ENCODE data around the gene PLXNA2. TPM values are rescaled to one million over a fixed set of nuclear protein-coding genes. Genes with fewer than 3 reads are reported as not detected.

Gene PLXNA2
- total RNA-seq, 1 donor from 2014 or later = 9.0 TPM

- DNase-seq (ENCODE audit: low read depth) (no peak), FAIRE-seq (no peak)
- peaks cover 5% of the 10 kb centered on the region for H3K36me3 ChIP-seq (ENCODE audit: control insufficient read depth, insufficient read depth, low read length)
- H3K27me3 ChIP-seq (ENCODE audit: control insufficient read depth, insufficient read depth, low read length) = no peaks in the 10 kb centered on the region
- no peak overlapping the region for H3K4me3 ChIP-seq (ENCODE audit: low read depth, low read length)
- no peak for TF ChIP-seq CTCF (IDR thresholded peaks at IDR 0.05; ENCODE audit: insufficient read depth, low read length, severe bottlenecking)
These were observed 64.8 kb downstream of the PLXNA2 start for GRCh38 chr1:208179263-208179816.

GRCh38 chr1:208178091-208178529 lies 66.1 kb downstream of the PLXNA2 start:
- FAIRE-seq = no peak
- peak; percentile 11 for TF ChIP-seq CTCF (IDR thresholded peaks at IDR 0.05; ENCODE audit: insufficient read depth, low read length, severe bottlenecking)
- DNase-seq (ENCODE audit: low read depth) = peak; percentile 35

GRCh38 chr1:208177656-208178055 lies 66.5 kb downstream of the PLXNA2 start:
- DNase-seq (ENCODE audit: low read depth) (peak; percentile 76), FAIRE-seq (no peak)
- Histone ChIP-seq H3K27me3 (ENCODE audit: control insufficient read depth, insufficient read depth, low read length) (no peaks in the 10 kb centered on the region), H3K4me3 (ENCODE audit: low read depth, low read length) (no peak overlapping the region), H3K36me3 (ENCODE audit: control insufficient read depth, insufficient read depth, low read length) (peaks cover 2% of the 10 kb centered on the region)
- no peak for TF ChIP-seq CTCF (IDR thresholded peaks at IDR 0.05; ENCODE audit: insufficient read depth, low read length, severe bottlenecking)

More at GRCh38 chr1:208178091-208178529, 66.1 kb downstream of the PLXNA2 start:
- H3K36me3 ChIP-seq (ENCODE audit: control insufficient read depth, insufficient read depth, low read length) = peaks cover 5% of the 10 kb centered on the region
- no peak overlapping the region for H3K4me3 ChIP-seq (ENCODE audit: low read depth, low read length)
- H3K27me3 ChIP-seq (ENCODE audit: control insufficient read depth, insufficient read depth, low read length) = no peaks in the 10 kb centered on the region

GRCh38 chr1:208176649-208177048 lies 67.5 kb downstream of the PLXNA2 start:
- no peak overlapping the region for H3K4me3 ChIP-seq (ENCODE audit: low read depth, low read length)
- H3K27me3 ChIP-seq (ENCODE audit: control insufficient read depth, insufficient read depth, low read length) = no peaks in the 10 kb centered on the region
- TF ChIP-seq CTCF (IDR thresholded peaks at IDR 0.05; ENCODE audit: insufficient read depth, low read length, severe bottlenecking) = no peak
- no peak for FAIRE-seq
- DNase-seq (ENCODE audit: low read depth) = no peak
- H3K36me3 ChIP-seq (ENCODE audit: control insufficient read depth, insufficient read depth, low read length) = peaks cover 2% of the 10 kb centered on the region

- no peak for FAIRE-seq
- peaks cover 1% of the 10 kb centered on the region for H3K36me3 ChIP-seq (ENCODE audit: control insufficient read depth, insufficient read depth, low read length)
These were observed 68.7 kb downstream of the PLXNA2 start for GRCh38 chr1:208175508-208175895.

More at GRCh38 chr1:208175508-208175895, 68.7 kb downstream of the PLXNA2 start:
- no peak for TF ChIP-seq CTCF (IDR thresholded peaks at IDR 0.05; ENCODE audit: insufficient read depth, low read length, severe bottlenecking)
- H3K4me3 ChIP-seq (ENCODE audit: low read depth, low read length) = no peak overlapping the region
- no peak for DNase-seq (ENCODE audit: low read depth)
- H3K27me3 ChIP-seq (ENCODE audit: control insufficient read depth, insufficient read depth, low read length) = no peaks in the 10 kb centered on the region

Data from bronchial epithelial cell (primary cell).